IMR-90 (cell line): ENCODE measurements around the gene LCAT. TPM values are rescaled to one million over a fixed set of nuclear protein-coding genes. Genes with fewer than 3 reads are reported as not detected.

Source experiments
- ATAC-seq: fragments of 200-7000 bp; cut with Tn5 transposase; 2 replicates; pipeline ENCODE4 v1.9.1; 2020; ENCODE audit warnings: low read depth, mild to moderate bottlenecking, moderate library complexity
- BruUV-seq: library from RNA; stranded (reverse); fragments of 400-500 nt; replicated peaks from 2 replicates; lab custom pipeline; 2021; lab: Mats Ljungman, UMichigan
- CTCF ChIA-PET: fragments of 300-600 bp; formaldehyde crosslinking; extraction: SDS; loops from one replicate; lab custom pipeline; 2021; ENCODE audit warnings: antibody characterized with exemption; lab: Yijun Ruan, JAX
- POLR2A ChIA-PET: fragments of 300-600 bp; sonication (Branson Sonifier 250); formaldehyde crosslinking; loops from one replicate; lab custom pipeline; 2022; ENCODE audit warnings: antibody characterized with exemption; ENCODE audit not compliant: unreplicated experiment; lab: Charles Lee
- DNase-seq: peaks from one replicate; pipeline ENCODE4 v3.0.0; 2013
- H2AFZ ChIP-seq: replicated peaks from 2 replicates; pipeline ENCODE3; 2013; ENCODE audit warnings: low read length, mild to moderate bottlenecking; ENCODE audit not compliant: poor library complexity
- H2AK5ac ChIP-seq: 2 replicates; pipeline ENCODE4 v1.6.1; 2013; ENCODE audit warnings: low read depth, low read length, inconsistent platforms
- H2AK9ac ChIP-seq: replicated peaks from 2 replicates; pipeline ENCODE3; 2013; ENCODE audit warnings: mild to moderate bottlenecking, low read depth, low read length, moderate library complexity; ENCODE audit not compliant: poor library complexity
- H2BK120ac ChIP-seq: 2 replicates; pipeline ENCODE4 v1.6.1; 2013; ENCODE audit warnings: low read depth, low read length, inconsistent platforms
- H2BK15ac ChIP-seq: 3 replicates; pipeline ENCODE4 v1.6.1; 2013; ENCODE audit warnings: low read depth, low read length, inconsistent platforms
- H2BK20ac ChIP-seq: 2 replicates; pipeline ENCODE4 v1.6.1; 2013; ENCODE audit warnings: low read depth, mild to moderate bottlenecking, inconsistent platforms, low read length, moderate library complexity
- H2BK5ac ChIP-seq: 2 replicates; pipeline ENCODE4 v1.6.1; 2013; ENCODE audit warnings: mild to moderate bottlenecking, low read depth, low read length, inconsistent platforms; ENCODE audit not compliant: poor library complexity, severe bottlenecking
- H3K14ac ChIP-seq: replicated peaks from 2 replicates; pipeline ENCODE4 v1.6.1; 2013; ENCODE audit warnings: low read depth, low read length, inconsistent platforms
- H3K18ac ChIP-seq: 2 replicates; pipeline ENCODE4 v1.6.1; 2013; ENCODE audit warnings: low read depth, low read length, control low read depth
- H3K23ac ChIP-seq: 2 replicates; pipeline ENCODE4 v1.6.1; 2013; ENCODE audit warnings: low read depth, low read length, inconsistent platforms
- H3K27ac ChIP-seq: 2 replicates; pipeline ENCODE4 v1.5.1; 2013; ENCODE audit warnings: mild to moderate bottlenecking, control low read depth, low read length; ENCODE audit not compliant: insufficient read depth
- H3K27me3 ChIP-seq: 2 replicates; pipeline ENCODE4 v1.6.1; 2013; ENCODE audit warnings: low read length; ENCODE audit not compliant: control insufficient read depth, insufficient read depth
- H3K36me3 ChIP-seq: 2 replicates; pipeline ENCODE4 v1.6.1; 2013; ENCODE audit warnings: low read length, mixed read lengths; ENCODE audit not compliant: control insufficient read depth, insufficient read depth
- H3K4ac ChIP-seq: 2 replicates; pipeline ENCODE4 v1.6.1; 2013; ENCODE audit warnings: low read depth, low read length, inconsistent platforms
- H3K4me1 ChIP-seq: 2 replicates; pipeline ENCODE4 v1.6.1; 2013; ENCODE audit warnings: low read length, mixed read lengths; ENCODE audit not compliant: control insufficient read depth, insufficient read depth
- H3K4me2 ChIP-seq: 2 replicates; pipeline ENCODE4 v1.6.1; 2013; ENCODE audit warnings: low read depth, mild to moderate bottlenecking, control low read depth, low read length, moderate library complexity
- H3K4me3 ChIP-seq: 2 replicates; pipeline ENCODE4 v1.5.1; 2013; ENCODE audit warnings: low read depth, mild to moderate bottlenecking, control low read depth, low read length, moderate library complexity; ENCODE audit not compliant: insufficient read depth
- H3K56ac ChIP-seq: 2 replicates; pipeline ENCODE4 v1.6.1; 2013; ENCODE audit warnings: low read length, inconsistent platforms; ENCODE audit not compliant: insufficient read depth; ENCODE audit errors: extremely low read depth
- H3K79me1 ChIP-seq, 2 experiments: 2 replicates each; pipeline ENCODE4 v1.6.1; 2013; ENCODE audit warnings: low read length in 2 of 2, inconsistent platforms in 1 of 2, low read depth in 1 of 2
- H3K9ac ChIP-seq: 2 replicates; pipeline ENCODE4 v1.6.1; 2013; ENCODE audit warnings: low read depth, low read length, control low read depth
- H3K9me1 ChIP-seq: 2 replicates; pipeline ENCODE4 v1.6.1; 2013; ENCODE audit warnings: low read length, inconsistent platforms; ENCODE audit not compliant: insufficient read depth
- H3K9me3 ChIP-seq: 2 replicates; pipeline ENCODE4 v1.6.1; 2013; ENCODE audit warnings: low read length; ENCODE audit not compliant: control insufficient read depth, insufficient read depth
- H4K20me1 ChIP-seq: 2 replicates; pipeline ENCODE4 v1.6.1; 2013; ENCODE audit warnings: low read length, inconsistent platforms; ENCODE audit not compliant: insufficient read depth
- H4K5ac ChIP-seq: 2 replicates; pipeline ENCODE4 v1.6.1; 2013; ENCODE audit warnings: mild to moderate bottlenecking, low read depth, low read length, control low read depth
- H4K8ac ChIP-seq, 2 experiments: 2 replicates each; pipeline ENCODE4 v1.6.1; 2013; ENCODE audit warnings: low read depth in 2 of 2, low read length in 2 of 2, control low read depth in 1 of 2, inconsistent platforms in 1 of 2
- H4K91ac ChIP-seq: 2 replicates; pipeline ENCODE4 v1.6.1; 2013; ENCODE audit warnings: low read depth, low read length, inconsistent platforms; ENCODE audit not compliant: insufficient read depth
- MXI1 ChIP-seq: IDR thresholded peaks from 2 replicates; pipeline ENCODE4 v1.6.1; 2012; ENCODE audit warnings: low read depth, mild to moderate bottlenecking, low read length, moderate library complexity, borderline replicate concordance
- POLR2A ChIP-seq: IDR thresholded peaks from 2 replicates; pipeline ENCODE4 v1.6.1; 2012; ENCODE audit warnings: mild to moderate bottlenecking, low read depth, low read length
- RCOR1 ChIP-seq: IDR thresholded peaks from 2 replicates; pipeline ENCODE4 v1.6.1; 2012; ENCODE audit warnings: mild to moderate bottlenecking, low read length, improper control_type of control experiment; ENCODE audit not compliant: insufficient replicate concordance
- WGBS, 2 experiments: methylation state at CpG; one replicate each; pipeline versions ENCODE4 v1.1.5 to v1.1.7; 2013; ENCODE audit warnings: missing lambda C conversion rate in 2 of 2; ENCODE audit not compliant: insufficient read length in 1 of 2; ENCODE audit errors: extremely low coverage in 2 of 2; 5-methylcytosine and 5-hydroxymethylcytosine counted together
- dilution Hi-C: fragments of 300-500 bp; cut with HindIII; formaldehyde crosslinking; loops from one replicate; pipeline ENCODE4 v1.14.3; 2018; ENCODE audit warnings: low sequenced_read_pairs; ENCODE audit not compliant: unreplicated experiment
- in situ Hi-C: fragments of 300-500 bp; cut with MboI; formaldehyde crosslinking; loops from 3 replicates; pipeline ENCODE4 v1.14.3; 2019; ENCODE audit warnings: low sequenced_read_pairs, inconsistent platforms, mixed read lengths
- intact Hi-C: fragments of 100-400 bp; cut with micrococcal nuclease; formaldehyde crosslinking; loops from 2 replicates; pipeline ENCODE4 v1.10.0; 2022
- polyA plus RNA-seq, 3 experiments: library from polyadenylated mRNA; depleted of rRNA; stranded (reverse); fragments of >200 nt; gene quantifications; 2 replicates each; pipeline ENCODE4 v1.2.3, GENCODE V29; 2012; ENCODE audit warnings: low replicate concordance in 1 of 3
- total RNA-seq: library from RNA; depleted of rRNA; stranded (reverse); fragments of >200 nt; gene quantifications from 2 replicates; pipeline ENCODE4 v1.2.3, GENCODE V29; 2012

Gene LCAT
- total and polyA plus RNA-seq, 2 of the 4 experiments (the other 2 are of a cell fraction) = 1.4 to 18.8 TPM

- no peaks in the 10 kb centered on the region for H3K27me3 ChIP-seq
- H3K4me2 ChIP-seq = peak overlapping the region; percentile 93
- peak overlapping the region; percentile 96 for H3K18ac ChIP-seq
- CTCF ChIA-PET = interaction anchor here (1.4 kb wide), 1 partner anchor 23 kb away, joined by 3 read pairs; no protein-coding TSS in a partner anchor
- peak overlapping the region; percentile 85 for H3K56ac ChIP-seq
- H2BK120ac ChIP-seq = peak overlapping the region; percentile 81; the same call in 1 of the 2 replicates
- H2BK20ac ChIP-seq = no peak overlapping the region; the same call in 1 of the 2 replicates
- H3K36me3 ChIP-seq = peaks cover 22% of the 10 kb centered on the region
- peak overlapping the region; percentile 95 for H3K14ac ChIP-seq
- 0 out of 3 replicates have a peak overlapping the region, but pooled peaks have one; percentile 50 for H2BK15ac ChIP-seq
- H4K5ac ChIP-seq = peak overlapping the region; percentile 98
- ATAC-seq (peak; percentile 1; the same call in 1 of the 2 replicates), DNase-seq (no peak)
- in situ Hi-C loops (no loop called here), dilution Hi-C loops (no loop called here), intact Hi-C loops (loop anchor here (10.0 kb wide), 1 partner anchor 257 kb away; no protein-coding TSS in a partner anchor)
- TF ChIP-seq RCOR1 (no peak), MXI1 (peak; percentile 36; the same call in 1 of the 2 replicates), POLR2A (peak; percentile 59)
- H3K23ac ChIP-seq = peak overlapping the region; percentile 98
- WGBS, 2 experiments = 0% methylated on average over 2 of the region's 18 CpGs; no CpG with 5 or more reads in 1 of the 2 experiments
- H3K4me1 ChIP-seq = peaks cover 34% of the 10 kb centered on the region
- peak overlapping the region; percentile 99 for H3K27ac ChIP-seq
- peak overlapping the region; percentile 78 to 96 for H4K8ac ChIP-seq
- peak overlapping the region; percentile 99 for H3K4ac ChIP-seq
- peak overlapping the region; percentile 92 for H2BK5ac ChIP-seq
- H2AFZ ChIP-seq = peak overlapping the region; percentile 90
- peak overlapping the region; percentile 99 for H2AK5ac ChIP-seq
- no peaks in the 10 kb centered on the region for H3K9me3 ChIP-seq
- H3K4me3 ChIP-seq = peak overlapping the region; percentile 100
- BruUV-seq = TSS peak; percentile 32
- H2AK9ac ChIP-seq = peak overlapping the region; percentile 100
- H4K91ac ChIP-seq = peak overlapping the region; percentile 95
- H4K20me1 ChIP-seq = peaks cover 53% of the 10 kb centered on the region
- H3K9me1 ChIP-seq = peaks cover 37% of the 10 kb centered on the region
- peaks cover 19 to 59% of the 10 kb centered on the region in 2 experiments for H3K79me1 ChIP-seq
- H3K9ac ChIP-seq = peak overlapping the region; percentile 100
- POLR2A ChIA-PET = no interaction called here
These were observed 23.4 kb upstream of the LCAT start for GRCh38 chr16:67967183-67967957.
